Endodermal cell (in vitro differentiated cells): Measurements from ENCODE around the gene ATG2A. TPM values are rescaled to one million over a fixed set of nuclear protein-coding genes. Genes with fewer than 3 reads are reported as not detected.

ENCODE experiments used
- DNase-seq: peaks from one replicate; pipeline ENCODE4 v3.0.0-alpha.2; 2017
- H3K27ac ChIP-seq: 2 replicates; pipeline ENCODE4 v1.5.1; 2013; ENCODE audit warnings: mild to moderate bottlenecking, low read depth, low read length, moderate library complexity
- H3K27me3 ChIP-seq: 2 replicates; pipeline ENCODE4 v1.6.1; 2013; ENCODE audit warnings: mild to moderate bottlenecking, low read length, moderate library complexity; ENCODE audit not compliant: insufficient read depth, control insufficient read depth, poor library complexity, severe bottlenecking
- H3K36me3 ChIP-seq: 2 replicates; pipeline ENCODE4 v1.7.0; 2013; ENCODE audit warnings: mild to moderate bottlenecking, low read length, moderate library complexity; ENCODE audit not compliant: control insufficient read depth, insufficient read depth
- H3K4me1 ChIP-seq: one replicate; pipeline ENCODE4 v1.7.0; 2013; ENCODE audit warnings: low read length; ENCODE audit not compliant: control insufficient read depth, insufficient read depth
- H3K4me3 ChIP-seq: 2 replicates; pipeline ENCODE4 v1.5.1; 2013; ENCODE audit warnings: mild to moderate bottlenecking, low read length, moderate library complexity
- H3K9ac ChIP-seq: 2 replicates; pipeline ENCODE4 v1.6.1; 2013; ENCODE audit warnings: mild to moderate bottlenecking, low read length, moderate library complexity; ENCODE audit not compliant: poor library complexity, severe bottlenecking; ENCODE audit errors: extremely low read depth
- H3K9me3 ChIP-seq: 2 replicates; pipeline ENCODE4 v1.6.1; 2013; ENCODE audit warnings: mild to moderate bottlenecking, low read length, moderate library complexity; ENCODE audit not compliant: control insufficient read depth
- H3K27ac Mint-ChIP-seq: 2 replicates; pipeline ENCODE4 v1.8.0; 2020; ENCODE audit warnings: mixed read lengths
- H3K27me3 Mint-ChIP-seq: 2 replicates; pipeline ENCODE4 v1.8.0; 2021; ENCODE audit warnings: mild to moderate bottlenecking, mixed read lengths; ENCODE audit not compliant: insufficient read depth
- H3K36me3 Mint-ChIP-seq: 2 replicates; pipeline ENCODE4 v1.8.0; 2020; ENCODE audit warnings: low read depth, mixed read lengths
- H3K4me1 Mint-ChIP-seq: 2 replicates; pipeline ENCODE4 v1.8.0; 2020; ENCODE audit warnings: mixed read lengths
- H3K4me3 Mint-ChIP-seq: 2 replicates; pipeline ENCODE4 v1.8.0; 2020; ENCODE audit warnings: mild to moderate bottlenecking, moderate library complexity, mixed read lengths
- H3K9me3 Mint-ChIP-seq: 2 replicates; pipeline ENCODE4 v1.8.0; 2020; ENCODE audit warnings: mild to moderate bottlenecking, mixed read lengths
- WGBS, 2 experiments: methylation state at CpG; one replicate each; pipeline versions ENCODE4 v1.1.5 to v1.1.7; 2013; ENCODE audit warnings: missing lambda C conversion rate in 2 of 2, mixed read lengths in 1 of 2; ENCODE audit not compliant: insufficient coverage in 1 of 2, insufficient read length in 1 of 2; 5-methylcytosine and 5-hydroxymethylcytosine counted together
- total RNA-seq, 2 donors: library from RNA; stranded (reverse); fragmentation: NEBNext Ultra II Directional in 1 of 2; extraction: Animal tissue kit (Norgen Biotek cat#: 25700) in 1 of 2; gene quantifications; 2 replicates in 1 of 2; 3 replicates in 1 of 2; pipeline ENCODE4 v1.2.1, GENCODE V29; 2021
- TF ChIP-seq, protein P1 (sequence below): fragments of 200-600 bp; sonication (generic); conservative IDR thresholded peaks from 2 replicates; pipeline ENCODE4 v1.5.0; 2021; ENCODE audit warnings: antibody characterized with exemption, mild to moderate bottlenecking

The ATG2A gene
- total RNA-seq, 2 donors from 2014 or later = 17.0 to 23.0 TPM

DNA sequence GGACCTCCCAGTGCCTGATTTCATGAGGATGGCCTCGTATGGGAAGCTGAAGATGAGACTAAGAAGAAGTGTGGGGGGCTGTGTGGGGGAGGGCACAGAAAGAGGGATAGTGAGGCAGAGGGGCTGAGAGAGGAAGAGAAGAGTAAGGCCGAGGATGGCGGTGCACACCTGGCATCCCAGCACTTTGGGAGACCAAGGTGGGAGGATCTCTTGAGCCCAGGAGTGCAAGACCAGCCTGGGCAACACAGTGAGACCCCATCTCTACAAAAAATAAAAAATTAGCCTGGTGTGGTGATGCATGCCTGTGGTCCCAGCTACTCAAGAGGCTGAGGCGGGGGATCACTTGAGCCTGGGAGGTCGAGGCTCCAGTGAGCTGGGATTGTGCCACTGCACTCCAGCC is 25.1 kb downstream of the ATG2A start:
- Histone ChIP-seq H3K36me3 (no peaks in the 10 kb centered on the region), H3K27me3 (no peaks in the 10 kb centered on the region), H3K9ac (no peak overlapping the region), H3K27ac (no peak overlapping the region), H3K4me1 (peaks cover 18% of the 10 kb centered on the region), H3K9me3 (no peaks in the 10 kb centered on the region), H3K4me3 (no peak overlapping the region)
- 87 to 93% methylated on average over 2 to 5 of the region's 5 CpGs for WGBS, 2 experiments
- TF ChIP-seq, protein P1, sequence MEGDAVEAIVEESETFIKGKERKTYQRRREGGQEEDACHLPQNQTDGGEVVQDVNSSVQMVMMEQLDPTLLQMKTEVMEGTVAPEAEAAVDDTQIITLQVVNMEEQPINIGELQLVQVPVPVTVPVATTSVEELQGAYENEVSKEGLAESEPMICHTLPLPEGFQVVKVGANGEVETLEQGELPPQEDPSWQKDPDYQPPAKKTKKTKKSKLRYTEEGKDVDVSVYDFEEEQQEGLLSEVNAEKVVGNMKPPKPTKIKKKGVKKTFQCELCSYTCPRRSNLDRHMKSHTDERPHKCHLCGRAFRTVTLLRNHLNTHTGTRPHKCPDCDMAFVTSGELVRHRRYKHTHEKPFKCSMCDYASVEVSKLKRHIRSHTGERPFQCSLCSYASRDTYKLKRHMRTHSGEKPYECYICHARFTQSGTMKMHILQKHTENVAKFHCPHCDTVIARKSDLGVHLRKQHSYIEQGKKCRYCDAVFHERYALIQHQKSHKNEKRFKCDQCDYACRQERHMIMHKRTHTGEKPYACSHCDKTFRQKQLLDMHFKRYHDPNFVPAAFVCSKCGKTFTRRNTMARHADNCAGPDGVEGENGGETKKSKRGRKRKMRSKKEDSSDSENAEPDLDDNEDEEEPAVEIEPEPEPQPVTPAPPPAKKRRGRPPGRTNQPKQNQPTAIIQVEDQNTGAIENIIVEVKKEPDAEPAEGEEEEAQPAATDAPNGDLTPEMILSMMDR = no peak
- Mint-ChIP-seq H3K27me3 (no peaks in the 10 kb centered on the region), H3K27ac (no peak overlapping the region), H3K36me3 (peaks cover 2% of the 10 kb centered on the region), H3K9me3 (no peaks in the 10 kb centered on the region), H3K4me1 (peaks cover 24% of the 10 kb centered on the region), H3K4me3 (no peak overlapping the region)
- DNase-seq = no peak

- no peak overlapping the region for H3K4me3 Mint-ChIP-seq
- TF ChIP-seq, protein P1 = no peak
Observed at GRCh38 chr11:64891215-64891848, 25.7 kb downstream of the ATG2A start.

DNA sequence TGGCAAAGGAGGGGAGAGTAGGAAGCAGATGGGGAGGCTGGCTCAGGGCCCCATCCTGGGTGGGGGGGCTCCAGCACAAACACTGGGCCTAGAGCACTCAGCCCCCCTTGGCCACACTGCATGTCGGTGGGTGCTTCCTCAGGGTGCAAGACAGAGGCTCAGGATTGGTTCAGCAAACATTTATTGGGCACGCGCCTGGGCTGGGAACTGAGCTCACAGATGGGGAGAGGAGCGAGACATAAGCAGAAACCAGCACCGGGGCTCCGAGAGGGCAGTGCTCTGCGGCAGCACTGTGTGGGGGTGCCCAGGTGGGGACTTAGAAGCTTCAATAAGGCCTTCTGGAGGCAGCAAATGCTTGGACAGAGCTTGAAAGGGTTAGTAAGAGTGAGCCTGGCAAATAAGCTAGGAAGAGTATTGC is 26.5 kb downstream of the ATG2A start:
- peaks cover 18% of the 10 kb centered on the region for H3K4me1 ChIP-seq

More at GRCh38 chr11:64891215-64891848, 25.7 kb downstream of the ATG2A start:
- DNase-seq = no peak
- Mint-ChIP-seq H3K4me1 (peaks cover 24% of the 10 kb centered on the region), H3K36me3 (peaks cover 2% of the 10 kb centered on the region), H3K27ac (no peak overlapping the region), H3K9me3 (no peaks in the 10 kb centered on the region), H3K27me3 (no peaks in the 10 kb centered on the region)
- H3K9ac ChIP-seq = no peak overlapping the region
- peaks cover 18% of the 10 kb centered on the region for H3K4me1 ChIP-seq
- no peaks in the 10 kb centered on the region for H3K9me3 ChIP-seq
- no peak overlapping the region for H3K4me3 ChIP-seq
- H3K27ac ChIP-seq = no peak overlapping the region
- H3K27me3 ChIP-seq = no peaks in the 10 kb centered on the region
- no peaks in the 10 kb centered on the region for H3K36me3 ChIP-seq
- WGBS, 2 experiments = 92 to 96% methylated on average over 23 to 25 of the region's 25 CpGs

More for the DNA sequence above, 26.5 kb downstream of the ATG2A start:
- no peak overlapping the region for H3K9ac ChIP-seq
- no peaks in the 10 kb centered on the region for H3K36me3 ChIP-seq
- H3K27ac Mint-ChIP-seq = no peak overlapping the region
- H3K9me3 ChIP-seq = no peaks in the 10 kb centered on the region
- H3K36me3 Mint-ChIP-seq = peaks cover 2% of the 10 kb centered on the region
- no peaks in the 10 kb centered on the region for H3K27me3 Mint-ChIP-seq
- H3K9me3 Mint-ChIP-seq = no peaks in the 10 kb centered on the region
- 94 to 96% methylated on average over 4 to 7 of the region's 7 CpGs for WGBS, 2 experiments
- peaks cover 24% of the 10 kb centered on the region for H3K4me1 Mint-ChIP-seq
- no peak overlapping the region for H3K4me3 ChIP-seq
- no peak for DNase-seq
- TF ChIP-seq, protein P1 = no peak
- no peak overlapping the region for H3K4me3 Mint-ChIP-seq
- no peaks in the 10 kb centered on the region for H3K27me3 ChIP-seq
- no peak overlapping the region for H3K27ac ChIP-seq
